ENCODE data around the gene SPAG16.

The SPAG16 gene

GRCh38 chr2:214130114-214130513, 845.9 kb downstream of the SPAG16 start:
- no peak for TF ChIP-seq CTCF (conservative IDR thresholded peaks at IDR 0.05; ENCODE audit: low read length)
- no peak for DNase-seq (ENCODE audit: low read depth)

GRCh38 chr2:214135966-214136365, 851.7 kb downstream of the SPAG16 start:
- H3K4me3 ChIP-seq (ENCODE audit: low read length): no peak overlapping the region
- no peak for DNase-seq (ENCODE audit: low read depth)
- no peak for TF ChIP-seq CTCF (conservative IDR thresholded peaks at IDR 0.05; ENCODE audit: low read length)

More at GRCh38 chr2:214130114-214130513, 845.9 kb downstream of the SPAG16 start:
- H3K4me3 ChIP-seq (ENCODE audit: low read length): no peak overlapping the region

GRCh38 chr2:214138779-214139178, 854.5 kb downstream of the SPAG16 start:
- H3K4me3 ChIP-seq (ENCODE audit: low read length): no peak overlapping the region
- TF ChIP-seq CTCF (conservative IDR thresholded peaks at IDR 0.05; ENCODE audit: low read length): no peak
- DNase-seq (ENCODE audit: low read depth): no peak

- TF ChIP-seq CTCF (conservative IDR thresholded peaks at IDR 0.05; ENCODE audit: low read length): no peak
- no peak for DNase-seq (ENCODE audit: low read depth)
- H3K4me3 ChIP-seq (ENCODE audit: low read length): no peak overlapping the region
Measured at GRCh38 chr2:214139630-214140284, 855.5 kb downstream of the SPAG16 start.

GRCh38 chr2:214156971-214157370, 872.7 kb downstream of the SPAG16 start:
- no peak for DNase-seq (ENCODE audit: low read depth)
- no peak for TF ChIP-seq CTCF (conservative IDR thresholded peaks at IDR 0.05; ENCODE audit: low read length)
- H3K4me3 ChIP-seq (ENCODE audit: low read length): no peak overlapping the region

GRCh38 chr2:214158851-214159250, 874.6 kb downstream of the SPAG16 start:
- no peak for DNase-seq (ENCODE audit: low read depth)
- no peak overlapping the region for H3K4me3 ChIP-seq (ENCODE audit: low read length)
- TF ChIP-seq CTCF (conservative IDR thresholded peaks at IDR 0.05; ENCODE audit: low read length): no peak

GRCh38 chr2:214169281-214169680, 885.0 kb downstream of the SPAG16 start:
- TF ChIP-seq CTCF (conservative IDR thresholded peaks at IDR 0.05; ENCODE audit: low read length): no peak
- H3K4me3 ChIP-seq (ENCODE audit: low read length): no peak overlapping the region
- DNase-seq (ENCODE audit: low read depth): no peak

Data from AG10803 (cell line).